Stimulated activated CD8-positive, alpha-beta memory T cell treated with anti-CD3 and anti-CD28 coated beads, Interleukin-4, amount 100 ng/mL, for 48 hours (primary cell): ENCODE data around the gene NAT9.

Source experiments
- DNase-seq: peaks from one replicate; pipeline ENCODE4 v3.0.0-alpha.2; 2020

NAT9 gene

DNA sequence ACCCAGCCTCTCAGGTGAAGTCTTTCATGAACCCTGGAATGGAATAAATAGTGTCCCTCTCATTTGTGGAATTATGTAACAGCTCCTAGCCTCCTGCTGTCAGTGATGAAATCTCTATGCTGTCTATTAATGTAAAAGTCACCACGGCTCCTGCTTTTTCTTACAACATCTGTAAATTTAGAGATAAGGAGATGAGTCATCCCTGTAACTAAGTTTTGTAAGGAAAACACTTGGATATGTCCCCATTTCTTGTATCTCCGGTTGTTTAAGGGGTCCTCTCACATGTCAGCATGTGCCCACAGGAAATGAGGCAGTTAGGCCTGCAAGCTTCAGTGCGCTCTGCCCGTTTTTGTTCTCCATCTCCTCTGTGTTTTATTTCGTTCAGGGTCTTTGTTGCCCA lies 2.8 kb upstream of the NAT9 start:
- DNase-seq = no peak

- DNase-seq = no peak
These were observed 1.9 kb upstream of the NAT9 start for GRCh38 chr17:74777901-74778515.

GRCh38 chr17:74776990-74777389 lies 845 bp upstream of the NAT9 start:
- DNase-seq = no peak

GRCh38 chr17:74775409-74776043 lies 619 bp downstream of the NAT9 start:
- no peak for DNase-seq

GRCh38 chr17:74773871-74774286 lies 2.3 kb downstream of the NAT9 start:
- DNase-seq = no peak

DNA sequence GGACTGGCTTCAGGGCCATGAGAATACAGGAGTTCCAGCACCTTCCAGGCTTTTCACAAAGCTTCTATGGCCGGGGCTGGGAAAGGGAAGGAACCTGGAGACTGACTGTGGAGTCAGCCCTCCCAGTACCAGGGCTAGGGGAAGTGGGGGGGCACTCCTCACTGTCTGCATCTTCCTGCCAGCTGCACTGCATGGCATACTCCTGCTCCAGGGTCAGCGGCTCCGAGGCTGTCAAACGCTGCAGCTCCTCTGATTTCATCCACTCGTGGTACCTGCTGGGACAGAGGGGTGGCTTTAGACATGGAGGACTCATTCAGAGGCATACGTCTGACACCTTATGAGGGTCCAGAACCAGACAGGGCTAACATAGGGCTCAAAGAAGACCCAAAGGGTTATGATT lies 2.7 kb downstream of the NAT9 start:
- no peak for DNase-seq

GRCh38 chr17:74772053-74772452 lies 4.1 kb downstream of the NAT9 start:
- DNase-seq = no peak

GRCh38 chr17:74771319-74771914 lies 4.7 kb downstream of the NAT9 start:
- no peak for DNase-seq

- peak; percentile 81 for DNase-seq
These were observed 5.4 kb downstream of the NAT9 start for GRCh38 chr17:74770498-74771318.

DNA sequence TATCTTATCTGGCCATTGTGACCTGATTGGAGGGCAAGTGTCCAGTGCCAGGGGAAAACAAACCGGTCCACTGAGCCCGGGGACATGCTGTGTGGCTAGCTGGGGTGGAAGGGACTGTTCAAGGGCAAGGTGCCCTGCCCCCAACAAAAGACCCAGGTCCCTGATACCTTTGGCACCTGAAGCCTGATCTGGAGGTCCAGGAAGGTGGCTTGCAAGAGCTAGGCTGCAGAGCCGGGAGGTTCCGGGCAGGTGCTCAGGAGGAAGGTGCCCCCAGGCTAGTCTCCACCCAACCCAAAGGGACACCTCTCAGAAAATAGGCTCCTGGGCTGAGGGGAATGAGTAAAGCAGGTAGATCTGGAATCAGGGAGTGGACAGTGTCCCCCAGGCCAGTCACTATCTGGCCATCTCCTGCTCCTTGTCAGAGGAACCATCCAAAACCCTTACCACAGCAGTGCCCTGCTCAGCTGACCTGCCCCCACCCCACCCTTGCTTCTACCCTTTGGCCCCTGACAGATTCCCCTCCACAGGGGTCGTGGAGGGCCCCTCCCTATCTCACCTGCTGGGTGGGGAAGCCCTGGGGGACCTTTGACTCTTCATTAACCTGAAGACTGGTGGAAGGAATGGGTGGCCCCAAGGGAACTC lies 6.2 kb downstream of the NAT9 start:
- no peak for DNase-seq

DNA sequence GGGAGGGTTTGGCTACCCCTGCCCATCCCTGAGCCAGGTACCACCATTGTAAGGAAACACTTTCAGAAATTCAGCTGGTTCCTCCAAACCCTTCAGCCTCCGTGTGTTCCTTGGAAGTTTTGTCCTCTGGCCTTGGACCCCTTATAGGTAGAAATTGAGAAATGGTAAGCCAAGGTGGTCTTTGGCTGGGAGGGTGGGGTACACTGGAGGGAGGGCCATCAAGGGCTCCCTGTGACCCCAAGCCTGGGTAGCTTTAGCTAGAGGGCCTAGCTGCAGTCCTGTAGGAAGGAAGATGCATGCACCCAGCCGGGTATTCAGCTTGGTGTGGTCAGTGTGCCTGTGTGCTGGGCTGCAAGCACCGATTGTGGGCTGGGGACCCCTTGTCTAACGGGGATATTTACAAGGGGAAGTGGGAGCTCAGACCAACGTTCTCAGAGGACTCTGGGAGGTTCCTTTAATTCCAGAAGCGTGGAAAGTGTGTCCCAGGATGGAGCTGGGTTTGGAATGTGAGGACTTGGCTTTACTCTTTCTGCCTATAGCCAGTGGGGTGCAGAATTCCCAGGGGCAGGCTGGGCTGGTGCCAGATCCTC lies 6.8 kb downstream of the NAT9 start:
- DNase-seq = no peak

DNA sequence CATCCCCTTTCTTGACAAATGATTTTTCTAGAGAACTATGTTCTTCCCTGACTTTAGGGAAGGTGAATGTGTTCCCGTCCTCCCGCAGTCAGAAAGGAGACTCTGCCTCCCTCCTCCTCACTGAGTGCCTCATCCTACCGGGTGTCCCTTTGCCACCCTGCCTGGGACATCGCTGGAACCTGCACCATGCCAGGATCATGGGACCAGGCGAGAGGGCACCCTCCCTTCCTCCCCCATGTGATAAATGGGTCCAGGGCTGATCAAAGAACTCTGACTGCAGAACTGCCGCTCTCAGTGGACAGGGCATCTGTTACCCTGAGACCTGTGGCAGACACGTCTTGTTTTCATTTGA lies 7.4 kb downstream of the NAT9 start:
- DNase-seq = no peak

- DNase-seq = no peak
These were observed 7.9 kb downstream of the NAT9 start for GRCh38 chr17:74768069-74768762.

- DNase-seq = no peak
These were observed 9.0 kb downstream of the NAT9 start for GRCh38 chr17:74767111-74767516.

DNA sequence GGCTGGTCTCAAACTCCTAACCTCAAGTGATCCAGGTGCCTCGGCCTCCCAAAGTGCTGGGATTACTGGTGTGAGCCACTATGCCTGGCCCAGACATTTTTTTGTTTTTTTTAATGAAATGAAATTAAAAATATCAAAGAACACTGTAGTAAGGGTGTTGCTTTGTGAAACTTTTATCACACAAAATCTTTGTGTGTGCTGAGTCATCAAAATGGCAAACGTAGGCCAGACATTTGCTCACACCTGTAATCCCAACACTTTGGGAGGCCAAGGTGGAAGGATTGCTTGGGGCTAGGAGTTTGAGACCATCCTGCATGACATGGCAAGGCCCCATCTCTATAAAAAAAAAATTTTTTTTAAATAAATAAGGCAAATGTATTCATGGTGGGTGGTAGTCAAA lies 9.7 kb downstream of the NAT9 start:
- DNase-seq = no peak

DNA sequence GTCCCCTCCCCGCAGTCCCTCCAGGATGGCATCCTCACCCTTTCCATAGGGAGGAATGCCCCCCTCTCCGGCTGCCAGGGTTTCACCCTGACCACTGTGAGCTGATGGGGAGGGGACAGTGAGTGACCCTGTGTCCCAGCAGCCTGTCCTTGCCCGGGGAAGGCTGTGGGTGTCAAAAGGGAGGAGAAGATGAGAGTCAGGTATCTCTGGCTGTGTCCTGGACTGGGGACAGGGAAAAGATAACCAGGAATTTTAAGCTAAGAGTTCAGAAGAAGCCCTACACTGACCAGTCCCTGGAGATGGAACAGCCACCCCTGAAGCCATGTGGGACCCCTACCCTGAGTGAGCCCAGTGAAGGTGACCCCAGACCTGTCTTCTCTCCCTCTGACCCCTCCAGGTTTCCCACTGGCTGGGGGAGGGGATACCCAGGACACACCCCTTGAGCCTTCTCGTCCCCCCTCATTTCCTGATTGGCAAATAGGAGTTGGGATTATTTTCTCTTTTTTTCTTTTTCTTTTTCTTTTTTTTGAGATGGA lies 11.3 kb downstream of the NAT9 start:
- DNase-seq = no peak

GRCh38 chr17:74763565-74764387 lies 12.4 kb downstream of the NAT9 start:
- no peak for DNase-seq

- no peak for DNase-seq
These were observed 14.2 kb downstream of the NAT9 start for GRCh38 chr17:74761931-74762330.

DNA sequence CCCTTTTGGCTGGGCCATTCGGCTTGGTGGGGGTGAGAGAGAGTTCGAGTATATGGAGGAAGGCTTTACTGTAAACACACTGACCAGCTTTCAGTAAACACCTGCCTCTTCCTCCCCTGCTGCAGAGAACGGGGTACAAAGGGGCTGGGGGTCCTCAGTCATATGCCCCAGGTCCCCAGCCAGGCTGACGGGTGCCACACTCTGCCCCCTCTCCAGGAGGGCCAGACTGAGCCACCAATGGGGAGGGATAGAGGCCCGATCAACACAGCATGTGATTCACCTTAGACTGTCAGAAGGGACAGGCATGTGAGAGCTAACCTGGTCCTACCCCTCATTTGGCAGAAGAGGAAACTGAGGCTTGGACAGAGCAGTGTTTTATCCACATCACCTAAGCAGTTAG lies 14.7 kb downstream of the NAT9 start:
- DNase-seq = no peak

GRCh38 chr17:74760404-74761105 lies 15.6 kb downstream of the NAT9 start:
- DNase-seq = no peak
